Erythroblast (primary cell): Measurements from ENCODE around the gene MFRP.

Experiments
- GATA1 ChIP-seq: IDR thresholded peaks from 2 replicates; pipeline ENCODE4 v1.6.1; 2011; ENCODE audit warnings: low read depth, mild to moderate bottlenecking, control low read depth, low read length, moderate library complexity
- POLR2A ChIP-seq: IDR thresholded peaks from 2 replicates; pipeline ENCODE4 v1.6.1; 2011; ENCODE audit warnings: mild to moderate bottlenecking, low read length

- TF ChIP-seq POLR2A (no peak), GATA1 (no peak)
Observed at GRCh38 chr11:119335655-119336543, 10.6 kb downstream of the MFRP start.
